ENCODE results near the gene TBXAS1. TPM values are rescaled to one million over a fixed set of nuclear protein-coding genes. Genes with fewer than 3 reads are reported as not detected.
A peak's percentile ranks its signal among the peaks of the same experiment; 100 is the strongest.

The TBXAS1 gene
- total and polyA plus RNA-seq, 8 donors = 0.74 to 18.4 (median 2.2) TPM

DNA sequence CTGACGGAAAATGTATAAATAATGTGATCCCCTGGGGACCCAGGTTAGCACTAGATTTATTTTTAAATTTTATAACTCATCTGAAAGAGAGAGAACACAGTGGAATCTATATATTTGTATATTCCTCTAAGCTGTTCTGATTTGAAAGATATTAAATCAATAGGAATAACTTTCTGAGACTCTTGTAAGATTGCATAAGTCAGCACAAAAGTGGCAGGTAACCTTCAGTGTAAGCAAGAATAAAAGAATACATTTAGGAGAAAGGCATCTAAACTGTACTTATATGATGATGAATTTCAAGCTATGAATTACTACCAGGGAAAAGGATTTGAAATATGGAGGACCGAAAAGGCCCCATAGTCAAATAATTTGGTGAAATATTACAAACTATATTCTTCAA, 112.8 kb downstream of the TBXAS1 start:
- intact Hi-C loops (cut with DNase I) = no loop called here
- TF ChIP-seq, protein P1, sequence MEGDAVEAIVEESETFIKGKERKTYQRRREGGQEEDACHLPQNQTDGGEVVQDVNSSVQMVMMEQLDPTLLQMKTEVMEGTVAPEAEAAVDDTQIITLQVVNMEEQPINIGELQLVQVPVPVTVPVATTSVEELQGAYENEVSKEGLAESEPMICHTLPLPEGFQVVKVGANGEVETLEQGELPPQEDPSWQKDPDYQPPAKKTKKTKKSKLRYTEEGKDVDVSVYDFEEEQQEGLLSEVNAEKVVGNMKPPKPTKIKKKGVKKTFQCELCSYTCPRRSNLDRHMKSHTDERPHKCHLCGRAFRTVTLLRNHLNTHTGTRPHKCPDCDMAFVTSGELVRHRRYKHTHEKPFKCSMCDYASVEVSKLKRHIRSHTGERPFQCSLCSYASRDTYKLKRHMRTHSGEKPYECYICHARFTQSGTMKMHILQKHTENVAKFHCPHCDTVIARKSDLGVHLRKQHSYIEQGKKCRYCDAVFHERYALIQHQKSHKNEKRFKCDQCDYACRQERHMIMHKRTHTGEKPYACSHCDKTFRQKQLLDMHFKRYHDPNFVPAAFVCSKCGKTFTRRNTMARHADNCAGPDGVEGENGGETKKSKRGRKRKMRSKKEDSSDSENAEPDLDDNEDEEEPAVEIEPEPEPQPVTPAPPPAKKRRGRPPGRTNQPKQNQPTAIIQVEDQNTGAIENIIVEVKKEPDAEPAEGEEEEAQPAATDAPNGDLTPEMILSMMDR (IDR thresholded peaks at IDR 0.05) = no peak
- FAIRE-seq = no peak

DNA sequence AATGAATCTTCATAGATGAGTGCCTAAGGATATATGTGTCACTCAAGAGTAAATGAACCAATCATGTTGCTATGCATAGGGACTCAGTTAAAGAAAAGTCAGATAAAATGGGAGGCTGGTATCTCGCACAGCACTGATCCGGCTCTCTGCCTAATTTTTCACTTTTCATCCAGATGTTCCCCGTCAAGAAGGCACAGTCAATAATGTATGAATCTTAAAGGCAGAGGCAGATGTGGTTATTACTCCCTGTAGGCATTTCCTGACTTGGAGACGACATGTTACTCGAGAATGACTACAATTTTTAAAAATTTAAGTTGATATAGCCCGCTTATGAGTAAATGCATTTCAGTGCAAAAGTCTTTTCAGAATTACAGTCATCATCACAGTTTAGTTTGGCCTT, 113.6 kb downstream of the TBXAS1 start:
- DNase-seq = no peak
- no peak for FAIRE-seq
- Histone ChIP-seq H3K27ac (no peak overlapping the region), H3K4me1 (no peaks in the 10 kb centered on the region), H3K36me3 (no peaks in the 10 kb centered on the region), H3K9me3 (no peaks in the 10 kb centered on the region), H3K4me3 (no peak overlapping the region), H3K27me3 (no peaks in the 10 kb centered on the region)
- WGBS, 2 donors = 82 to 87% methylated on average over 6 of the region's 6 CpGs
- intact Hi-C loops (cut with DNase I) = no loop called here
- ATAC-seq = no peak
- TF ChIP-seq, protein P1 (IDR thresholded peaks at IDR 0.05) = no peak

More for the DNA sequence above, 112.8 kb downstream of the TBXAS1 start:
- Histone ChIP-seq H3K27ac (no peak overlapping the region), H3K9me3 (no peaks in the 10 kb centered on the region), H3K4me1 (no peaks in the 10 kb centered on the region), H3K36me3 (no peaks in the 10 kb centered on the region), H3K4me3 (no peak overlapping the region), H3K27me3 (no peaks in the 10 kb centered on the region)
- DNase-seq (no peak), ATAC-seq (no peak)
- 90 to 92% methylated on average over 2 of the region's 2 CpGs for WGBS, 2 donors

DNA sequence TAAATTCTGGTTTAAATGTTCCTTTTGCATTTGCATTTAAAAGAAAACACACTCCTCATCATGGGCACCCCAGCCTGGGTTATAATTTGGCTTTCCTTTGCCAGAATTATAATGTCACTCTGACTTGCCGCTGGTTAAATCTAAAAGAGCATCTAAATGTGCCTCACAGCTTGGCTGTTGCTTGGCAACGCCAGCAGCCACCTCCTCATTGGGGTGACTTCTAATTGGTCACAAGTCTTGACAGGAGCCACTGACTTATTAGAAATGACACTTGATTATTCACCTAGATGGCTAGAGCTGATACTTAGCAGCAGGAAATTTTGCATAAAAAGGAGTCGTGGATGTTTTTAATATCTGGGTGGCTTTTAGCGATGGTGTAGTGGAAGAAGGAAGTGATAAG, 114.3 kb downstream of the TBXAS1 start:
- DNase-seq = no peak
- Histone ChIP-seq H3K4me3 (no peak overlapping the region), H3K27me3 (no peaks in the 10 kb centered on the region), H3K9me3 (no peaks in the 10 kb centered on the region), H3K4me1 (no peaks in the 10 kb centered on the region), H3K27ac (no peak overlapping the region), H3K36me3 (no peaks in the 10 kb centered on the region)
- FAIRE-seq = no peak
- TF ChIP-seq, protein P1 (IDR thresholded peaks at IDR 0.05) = no peak
- WGBS, 2 donors = 83 to 92% methylated on average over 4 of the region's 4 CpGs
- ATAC-seq = peak in 1 of 4 donors; percentile 56
- intact Hi-C loops (cut with DNase I) = no loop called here

DNA sequence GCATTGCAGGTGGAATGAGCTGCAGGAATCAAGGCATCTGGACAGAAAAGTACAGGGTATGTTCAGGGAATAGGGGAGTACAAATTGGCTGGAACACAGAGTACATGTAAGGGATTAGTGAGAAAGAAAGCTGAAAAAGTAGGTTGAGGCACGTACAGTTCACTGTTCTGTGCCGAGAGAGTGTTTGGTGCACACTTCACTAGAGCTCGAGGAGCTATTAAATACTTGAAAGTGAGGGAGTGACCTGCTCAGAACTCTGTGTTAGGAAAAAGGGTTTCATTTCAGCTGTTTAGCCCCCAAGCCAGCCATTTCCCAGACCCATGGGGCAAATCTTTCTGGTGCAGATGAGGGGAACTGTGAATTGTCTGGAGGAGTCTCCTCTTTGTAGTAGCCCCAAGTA, 115.2 kb downstream of the TBXAS1 start:
- no peaks in the 10 kb centered on the region for H3K9me3 ChIP-seq
- TF ChIP-seq, protein P1 (IDR thresholded peaks at IDR 0.05) = no peak
- no peaks in the 10 kb centered on the region for H3K4me1 ChIP-seq
- DNase-seq (no peak), FAIRE-seq (no peak), ATAC-seq (no peak)
- H3K36me3 ChIP-seq = no peaks in the 10 kb centered on the region
- H3K27ac ChIP-seq = no peak overlapping the region
- 73 to 82% methylated on average over 3 of the region's 3 CpGs for WGBS, 2 donors
- H3K27me3 ChIP-seq = no peaks in the 10 kb centered on the region
- no peak overlapping the region for H3K4me3 ChIP-seq
- intact Hi-C loops (cut with DNase I) = no loop called here

DNA sequence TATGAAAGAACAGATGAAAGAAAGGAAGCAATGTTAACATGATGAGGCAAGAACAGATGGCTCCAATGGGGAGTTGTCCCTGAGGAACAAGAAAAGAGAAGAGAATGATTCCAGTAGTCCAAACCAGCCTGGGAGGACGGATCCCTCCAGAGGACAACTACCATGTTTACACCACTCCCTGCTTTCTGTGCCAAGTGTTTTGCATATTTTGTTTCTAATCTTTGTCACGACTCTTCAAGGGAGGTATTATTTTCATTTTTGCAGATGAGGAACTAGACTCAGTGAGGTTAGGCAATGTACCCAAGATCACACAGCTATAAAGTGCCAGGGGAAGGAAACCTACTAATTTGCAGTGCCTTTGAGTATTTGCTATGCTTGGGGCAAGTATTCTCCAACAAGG, 117.5 kb downstream of the TBXAS1 start:
- Histone ChIP-seq H3K4me3 (no peak overlapping the region), H3K9me3 (no peaks in the 10 kb centered on the region), H3K27ac (no peak overlapping the region), H3K4me1 (no peaks in the 10 kb centered on the region), H3K36me3 (no peaks in the 10 kb centered on the region), H3K27me3 (no peaks in the 10 kb centered on the region)
- WGBS, 2 donors = 36 to 41% methylated on average over 2 of the region's 2 CpGs
- TF ChIP-seq, protein P1 (IDR thresholded peaks at IDR 0.05) = no peak
- no peak for ATAC-seq
- intact Hi-C loops (cut with DNase I) = no loop called here
- FAIRE-seq = no peak
- DNase-seq = no peak
